ENCODE measurements around the gene GRWD1.

DNA sequence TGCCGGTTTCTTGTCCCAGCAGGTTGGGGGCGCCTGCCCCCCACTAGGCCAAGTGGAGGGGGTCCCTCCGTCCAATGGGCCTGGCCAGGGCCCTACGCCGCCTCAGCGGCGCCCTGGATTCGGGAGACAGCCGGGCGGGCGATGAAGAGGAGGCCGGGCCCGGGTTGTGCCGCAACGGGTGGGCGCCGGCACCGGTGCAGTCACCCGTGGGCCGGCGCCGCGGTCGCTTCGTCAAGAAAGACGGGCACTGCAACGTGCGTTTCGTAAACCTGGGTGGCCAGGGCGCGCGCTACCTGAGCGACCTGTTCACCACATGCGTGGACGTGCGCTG, 15.8 kb downstream of the GRWD1 start:
- TF ChIP-seq EZH2phosphoT487 (IDR thresholded peaks at IDR 0.05; ENCODE audit: low read depth, severe bottlenecking, unreplicated experiment) (no peak), EZH2 (IDR thresholded peaks at IDR 0.05; ENCODE audit: borderline replicate concordance) (no peak)
- TF ChIP-seq, protein P1, sequence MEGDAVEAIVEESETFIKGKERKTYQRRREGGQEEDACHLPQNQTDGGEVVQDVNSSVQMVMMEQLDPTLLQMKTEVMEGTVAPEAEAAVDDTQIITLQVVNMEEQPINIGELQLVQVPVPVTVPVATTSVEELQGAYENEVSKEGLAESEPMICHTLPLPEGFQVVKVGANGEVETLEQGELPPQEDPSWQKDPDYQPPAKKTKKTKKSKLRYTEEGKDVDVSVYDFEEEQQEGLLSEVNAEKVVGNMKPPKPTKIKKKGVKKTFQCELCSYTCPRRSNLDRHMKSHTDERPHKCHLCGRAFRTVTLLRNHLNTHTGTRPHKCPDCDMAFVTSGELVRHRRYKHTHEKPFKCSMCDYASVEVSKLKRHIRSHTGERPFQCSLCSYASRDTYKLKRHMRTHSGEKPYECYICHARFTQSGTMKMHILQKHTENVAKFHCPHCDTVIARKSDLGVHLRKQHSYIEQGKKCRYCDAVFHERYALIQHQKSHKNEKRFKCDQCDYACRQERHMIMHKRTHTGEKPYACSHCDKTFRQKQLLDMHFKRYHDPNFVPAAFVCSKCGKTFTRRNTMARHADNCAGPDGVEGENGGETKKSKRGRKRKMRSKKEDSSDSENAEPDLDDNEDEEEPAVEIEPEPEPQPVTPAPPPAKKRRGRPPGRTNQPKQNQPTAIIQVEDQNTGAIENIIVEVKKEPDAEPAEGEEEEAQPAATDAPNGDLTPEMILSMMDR (IDR thresholded peaks at IDR 0.05; ENCODE audit: poor library complexity), result no peak
